B cell (primary cell): Measurements from ENCODE around the gene TUBG1.

Experiments
- EZH2 ChIP-seq: IDR thresholded peaks from 2 replicates; pipeline ENCODE4 v1.6.1; 2012; ENCODE audit warnings: borderline replicate concordance, low read depth, mild to moderate bottlenecking, moderate library complexity, low read length; ENCODE audit not compliant: insufficient read depth, poor library complexity, severe bottlenecking
- TF ChIP-seq, protein P1 (sequence below): fragments of 200-600 bp; IDR thresholded peaks from one replicate; pipeline ENCODE4 v1.8.0; 2022; ENCODE audit warnings: antibody characterized with exemption, mild to moderate bottlenecking

DNA sequence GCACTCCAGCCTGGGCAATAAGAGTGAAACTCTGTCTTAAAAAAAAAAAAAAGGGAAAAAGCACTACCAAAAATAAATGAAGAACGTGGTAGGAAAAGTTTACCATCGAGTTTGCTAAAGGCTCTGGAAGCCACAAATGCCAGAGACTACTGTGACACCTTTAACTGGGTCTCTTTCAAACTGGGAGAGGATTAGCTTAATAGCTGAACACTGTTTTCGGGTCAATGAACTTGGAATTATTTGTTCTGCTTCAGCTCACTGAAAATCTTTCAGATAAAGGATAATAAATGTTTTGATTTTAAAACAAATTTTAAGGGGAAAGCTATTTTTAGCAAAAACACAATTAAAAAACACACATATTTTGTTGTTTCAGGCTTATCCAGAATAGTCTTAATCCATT lies 1.7 kb upstream of the TUBG1 start:
- no peak for TF ChIP-seq EZH2
- TF ChIP-seq, protein P1, sequence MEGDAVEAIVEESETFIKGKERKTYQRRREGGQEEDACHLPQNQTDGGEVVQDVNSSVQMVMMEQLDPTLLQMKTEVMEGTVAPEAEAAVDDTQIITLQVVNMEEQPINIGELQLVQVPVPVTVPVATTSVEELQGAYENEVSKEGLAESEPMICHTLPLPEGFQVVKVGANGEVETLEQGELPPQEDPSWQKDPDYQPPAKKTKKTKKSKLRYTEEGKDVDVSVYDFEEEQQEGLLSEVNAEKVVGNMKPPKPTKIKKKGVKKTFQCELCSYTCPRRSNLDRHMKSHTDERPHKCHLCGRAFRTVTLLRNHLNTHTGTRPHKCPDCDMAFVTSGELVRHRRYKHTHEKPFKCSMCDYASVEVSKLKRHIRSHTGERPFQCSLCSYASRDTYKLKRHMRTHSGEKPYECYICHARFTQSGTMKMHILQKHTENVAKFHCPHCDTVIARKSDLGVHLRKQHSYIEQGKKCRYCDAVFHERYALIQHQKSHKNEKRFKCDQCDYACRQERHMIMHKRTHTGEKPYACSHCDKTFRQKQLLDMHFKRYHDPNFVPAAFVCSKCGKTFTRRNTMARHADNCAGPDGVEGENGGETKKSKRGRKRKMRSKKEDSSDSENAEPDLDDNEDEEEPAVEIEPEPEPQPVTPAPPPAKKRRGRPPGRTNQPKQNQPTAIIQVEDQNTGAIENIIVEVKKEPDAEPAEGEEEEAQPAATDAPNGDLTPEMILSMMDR, result no peak
